K562 (cell line): ENCODE measurements around the gene DIAPH1. TPM values are rescaled to one million over a fixed set of nuclear protein-coding genes. Genes with fewer than 3 reads are reported as not detected.

Experiments used
- ATAC-seq: fragments of 200-7000 bp; cut with Tn5 transposase; 3 replicates; pipeline ENCODE4 v1.9.1; 2020; ENCODE audit warnings: moderate library complexity
- BruUV-seq: library from RNA; stranded (reverse); fragments of 400-500 nt; replicated peaks from 2 replicates; lab custom pipeline; 2021; lab: Mats Ljungman, UMichigan
- CTCF ChIA-PET: fragments of 300-600 bp; formaldehyde crosslinking; extraction: SDS; loops from one replicate; lab custom pipeline; 2021; ENCODE audit warnings: low intra/inter-chr PET ratio; lab: Yijun Ruan, JAX
- POLR2A ChIA-PET: fragments of 300-600, 350-650 bp; sonication (Branson Sonifier 250); formaldehyde crosslinking; extraction: SDS; loops from one replicate; lab custom pipeline; 2021; ENCODE audit warnings: antibody characterized with exemption, inconsistent platforms; lab: Yijun Ruan, JAX
- DNase-seq, 4 experiments: peaks; one replicate each; pipeline versions ENCODE4 v3.0.0 to v3.0.0-alpha.2; 2011 to 2018; ENCODE audit warnings: low spot score in 3 of 4, mixed read lengths in 3 of 4; ENCODE audit errors: extremely low read depth in 1 of 4
- FAIRE-seq: peaks from 2 replicates; lab custom pipeline; 2011; peaks lifted over from hg19 to GRCh38; lab: Jason Lieb, UNC
- H2AFZ ChIP-seq: 2 replicates; pipeline ENCODE4 v1.6.0; 2011; ENCODE audit warnings: low read depth, low read length, control low read depth, inconsistent platforms
- H3K27ac ChIP-seq: fragments of 200-600 bp; 3 replicates; pipeline ENCODE4 v1.8.0; 2011; ENCODE audit warnings: low read depth, mild to moderate bottlenecking, control low read depth, inconsistent platforms, low read length, moderate library complexity, mixed read lengths; ENCODE audit errors: extremely low read depth
- H3K27me3 ChIP-seq, 2 experiments: fragments of 300-600 bp in 1 of 2; 2 replicates in 1 of 2; 3 replicates in 1 of 2; pipeline versions ENCODE4 v1.6.0 to v1.8.0; 2011; ENCODE audit warnings: inconsistent platforms in 2 of 2, low read length in 2 of 2, mild to moderate bottlenecking in 1 of 2, mixed read lengths in 1 of 2, moderate library complexity in 1 of 2; ENCODE audit not compliant: control insufficient read depth in 2 of 2, insufficient read depth in 2 of 2
- H3K36me3 ChIP-seq: fragments of 300-600 bp; 3 replicates; pipeline ENCODE4 v1.8.0; 2011; ENCODE audit warnings: mild to moderate bottlenecking, low read length, inconsistent platforms; ENCODE audit not compliant: control insufficient read depth, insufficient read depth
- H3K4me1 ChIP-seq, 2 experiments: fragments of 200-600 bp in 1 of 2; replicated peaks in 1 of 2; 2 replicates in 1 of 2; 3 replicates in 1 of 2; pipeline versions ENCODE4 v1.5.1 to v1.8.0; 2011; ENCODE audit warnings: inconsistent platforms in 2 of 2, low read length in 2 of 2, mild to moderate bottlenecking in 1 of 2, mixed read lengths in 1 of 2, moderate library complexity in 1 of 2; ENCODE audit not compliant: control insufficient read depth in 2 of 2, insufficient read depth in 2 of 2
- H3K4me2 ChIP-seq: 2 replicates; pipeline ENCODE4 v1.6.1; 2011; ENCODE audit warnings: low read length, control low read depth, inconsistent platforms, mixed read lengths; ENCODE audit not compliant: insufficient read depth
- H3K4me3 ChIP-seq: fragments of 200-600 bp; sonication (generic), shearing (Covaris generic); 2 replicates; pipeline ENCODE4 v1.5.1; 2016; ENCODE audit warnings: control low read depth, inconsistent platforms
- H3K79me2 ChIP-seq: fragments of 200-600 bp; 3 replicates; pipeline ENCODE4 v1.8.0; 2011; ENCODE audit warnings: low read length, inconsistent platforms; ENCODE audit not compliant: control insufficient read depth, insufficient read depth
- H3K9ac ChIP-seq, 2 experiments: 2 replicates each; pipeline versions ENCODE4 v1.6.0 to v1.6.1; 2011; ENCODE audit warnings: low read depth in 2 of 2, low read length in 2 of 2, control low read depth in 1 of 2, inconsistent platforms in 1 of 2, mild to moderate bottlenecking in 1 of 2, mixed read lengths in 1 of 2; ENCODE audit not compliant: insufficient read depth in 1 of 2
- H3K9me1 ChIP-seq: one replicate; pipeline ENCODE4 v1.6.0; 2011; ENCODE audit warnings: inconsistent platforms, mild to moderate bottlenecking, low read length, moderate library complexity; ENCODE audit not compliant: control insufficient read depth, insufficient read depth
- H3K9me3 ChIP-seq: replicated peaks from 2 replicates; pipeline ENCODE4 v1.5.1; 2011; ENCODE audit warnings: low read depth, low read length, inconsistent platforms; ENCODE audit not compliant: control insufficient read depth, insufficient read depth
- H4K20me1 ChIP-seq: replicated peaks from 2 replicates; pipeline ENCODE4 v1.6.1; 2011; ENCODE audit warnings: low read length, inconsistent platforms, mixed read lengths; ENCODE audit not compliant: control insufficient read depth, insufficient read depth
- CREB3 ChIP-seq: fragments of 450-650 bp; conservative IDR thresholded peaks from 2 replicates; pipeline ENCODE4 v1.6.1; 2016; ENCODE audit warnings: missing genetic modification characterization, low read depth, mild to moderate bottlenecking, missing compliant biosample characterization, moderate library complexity
- ETS2 ChIP-seq: IDR thresholded peaks from 2 replicates; pipeline ENCODE4 v1.6.1; 2016; ENCODE audit warnings: borderline replicate concordance, missing genetic modification characterization, mild to moderate bottlenecking, moderate library complexity, missing compliant biosample characterization; ENCODE audit not compliant: poor library complexity, severe bottlenecking
- MAFK ChIP-seq: IDR thresholded peaks from 2 replicates; pipeline ENCODE4 v1.6.1; 2011; ENCODE audit warnings: low read length, improper control_type of control experiment
- MED1 ChIP-seq: sonication (generic); formaldehyde crosslinking; IDR thresholded peaks from 2 replicates; pipeline ENCODE4 v1.8.1; 2023; ENCODE audit warnings: missing genetic modification reagents, borderline replicate concordance
- MEF2A ChIP-seq: IDR thresholded peaks from 2 replicates; pipeline ENCODE4 v1.6.1; 2011; ENCODE audit warnings: low read depth, mild to moderate bottlenecking, low read length, moderate library complexity; ENCODE audit not compliant: control insufficient read depth
- PATZ1 ChIP-seq: fragments of 250-450 bp; sonication (Bioruptor Pico); IDR thresholded peaks from 2 replicates; pipeline ENCODE4 v1.5.0; 2020; ENCODE audit warnings: mild to moderate bottlenecking, borderline replicate concordance
- TBL1XR1 ChIP-seq, 2 experiments: IDR thresholded peaks; 2 replicates each; pipeline ENCODE4 v1.6.1; 2012; ENCODE audit warnings: improper control_type of control experiment in 2 of 2, low read length in 2 of 2, mild to moderate bottlenecking in 1 of 2
- U2AF2 ChIP-seq: fragments of 200-400 bp; formaldehyde crosslinking; optimal IDR thresholded peaks from 2 replicates; pipeline ENCODE3; 2017; ENCODE audit warnings: low read depth, mild to moderate bottlenecking, low read length
- VEZF1 ChIP-seq: fragments of 200-800 bp; sonication (Bioruptor generic); IDR thresholded peaks from 2 replicates; pipeline ENCODE4 v1.6.1; 2017; ENCODE audit warnings: missing genetic modification characterization, missing compliant biosample characterization
- ZBED1 ChIP-seq: IDR thresholded peaks from 2 replicates; pipeline ENCODE4 v1.6.1; 2014
- ZKSCAN3 ChIP-seq: fragments of 250-450 bp; sonication (Bioruptor Pico); IDR thresholded peaks from 2 replicates; pipeline ENCODE4 v1.4.0; 2020
- ZNF133 ChIP-seq: fragments of 250-450 bp; sonication (Bioruptor Pico); IDR thresholded peaks from 2 replicates; pipeline ENCODE4 v1.4.0; 2020; ENCODE audit warnings: mild to moderate bottlenecking
- WGBS: fragments of 100-300 bp; shearing (Covaris generic); methylation state at CpG from one replicate; pipeline ENCODE4 v1.1.6; 2016; ENCODE audit warnings: low coverage, mixed read lengths; ENCODE audit not compliant: insufficient coverage; ENCODE audit errors: missing lambda C conversion rate; 5-methylcytosine and 5-hydroxymethylcytosine counted together
- in situ Hi-C: fragments of 300-500 bp; cut with MboI; formaldehyde crosslinking; loops from 4 replicates; pipeline ENCODE4 v1.15.0; 2018; ENCODE audit warnings: inconsistent platforms, mixed read lengths
- intact Hi-C: fragments of 100-400 bp; cut with micrococcal nuclease; formaldehyde crosslinking; loops from 2 replicates; pipeline ENCODE4 v1.14.2; 2022
- polyA plus RNA-seq, 8 experiments: library from polyadenylated mRNA; depleted of rRNA in 4 of 8; stranded (reverse) in 5 of 8; unstranded in 3 of 8; fragments of >200 nt; fragmentation: Nextera tagmentation in 2 of 8; fragmentation: Illumina TruSeq in 1 of 8; extraction: Ambion mirVana in 2 of 8; extraction: Trizol in 1 of 8; gene quantifications; 2 replicates each; pipeline versions ENCODE4 v1.2.1 to v1.2.3, GENCODE V29; 2011 to 2014; ENCODE audit warnings: inconsistent platforms in 1 of 8, missing spikeins in 1 of 8
- total RNA-seq, 7 experiments: library from RNA; depleted of rRNA in 6 of 7; stranded (reverse); fragments of >200 nt in 6 of 7; fragmentation: Illumina TruSeq in 2 of 7; extraction: Trizol in 2 of 7; gene quantifications; 2 replicates each; pipeline versions ENCODE4 v1.2.1 to v1.2.3, GENCODE V29; 2011 to 2021; ENCODE audit warnings: low replicate concordance in 1 of 7
- TF ChIP-seq, protein P1 (sequence below): fragments of 250-450 bp; sonication (Bioruptor Pico); IDR thresholded peaks from 2 replicates; pipeline ENCODE4 v1.4.0; 2020; ENCODE audit warnings: mild to moderate bottlenecking, moderate library complexity
- TF ChIP-seq, protein P2 (sequence below): fragments of 250-450 bp; sonication (Bioruptor Pico); IDR thresholded peaks from 2 replicates; pipeline ENCODE4 v1.5.0; 2021

DIAPH1 gene
- total and polyA plus RNA-seq, 9 of the 15 experiments (the other 6 are each of a cell fraction or from before 2014, with no cell fraction given): 60.8 to 328 (median 97.8) TPM

DNA sequence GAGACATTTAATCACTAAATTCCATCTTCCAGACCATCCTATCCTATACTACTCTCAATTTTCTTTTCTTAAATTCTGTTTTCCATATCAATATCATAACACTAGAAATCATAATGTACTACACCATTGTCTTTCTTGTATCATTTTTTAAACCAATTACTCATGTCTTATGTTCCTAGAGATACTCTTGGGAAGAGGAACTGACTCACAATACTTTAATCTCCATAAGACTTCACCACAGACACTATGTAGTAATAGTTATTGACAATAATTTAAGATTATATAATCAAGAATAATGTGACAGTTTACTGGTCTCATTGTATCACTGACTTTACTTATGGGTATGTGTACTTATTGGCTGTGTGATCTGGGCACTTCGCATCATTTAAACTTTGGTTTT, 86.1 kb downstream of the DIAPH1 start:
- H3K9me1 ChIP-seq: no peaks in the 10 kb centered on the region
- FAIRE-seq (no peak), DNase-seq (no peak), ATAC-seq (no peak)
- peaks cover 91% of the 10 kb centered on the region; the same call in 2 of the 3 replicates for H3K36me3 ChIP-seq
- no peak overlapping the region for H3K27ac ChIP-seq
- no peak overlapping the region for H3K4me3 ChIP-seq
- no peaks in the 10 kb centered on the region for H3K79me2 ChIP-seq
- H3K9ac ChIP-seq: no peak overlapping the region
- H3K4me2 ChIP-seq: no peak overlapping the region
- ChIA-PET CTCF (no interaction called here), POLR2A (interaction anchor here (0.7 to 1.1 kb wide), 2 partner anchors 24 to 25 kb away, joined by 4 read pairs; no protein-coding TSS in a partner anchor)
- intact Hi-C loops: no loop called here
- in situ Hi-C loops: no loop called here
- no TSS peak for BruUV-seq
- no peaks in the 10 kb centered on the region for H3K9me3 ChIP-seq
- no peak overlapping the region for H2AFZ ChIP-seq
- WGBS: 100% methylated on average over 1 of the region's 1 CpG
- H3K4me1 ChIP-seq: peaks cover 0 to 2% of the 10 kb centered on the region in 2 experiments; a peak in 1 of 5 replicates
- H3K27me3 ChIP-seq: no peaks in the 10 kb centered on the region
- no peaks in the 10 kb centered on the region for H4K20me1 ChIP-seq
- no peak for TF ChIP-seq MED1
- TF ChIP-seq PATZ1 (CRISPR knock-in tag): no peak
- TF ChIP-seq VEZF1: no peak
- no peak for TF ChIP-seq ZNF133 (CRISPR knock-in tag)
- no peak for TF ChIP-seq ZKSCAN3
- no peak for TF ChIP-seq TBL1XR1 (IDR thresholded peaks at IDR 0.05; ENCODE audit: low read length in 2 of 2)
- no peak for TF ChIP-seq MEF2A
- TF ChIP-seq, protein P1, sequence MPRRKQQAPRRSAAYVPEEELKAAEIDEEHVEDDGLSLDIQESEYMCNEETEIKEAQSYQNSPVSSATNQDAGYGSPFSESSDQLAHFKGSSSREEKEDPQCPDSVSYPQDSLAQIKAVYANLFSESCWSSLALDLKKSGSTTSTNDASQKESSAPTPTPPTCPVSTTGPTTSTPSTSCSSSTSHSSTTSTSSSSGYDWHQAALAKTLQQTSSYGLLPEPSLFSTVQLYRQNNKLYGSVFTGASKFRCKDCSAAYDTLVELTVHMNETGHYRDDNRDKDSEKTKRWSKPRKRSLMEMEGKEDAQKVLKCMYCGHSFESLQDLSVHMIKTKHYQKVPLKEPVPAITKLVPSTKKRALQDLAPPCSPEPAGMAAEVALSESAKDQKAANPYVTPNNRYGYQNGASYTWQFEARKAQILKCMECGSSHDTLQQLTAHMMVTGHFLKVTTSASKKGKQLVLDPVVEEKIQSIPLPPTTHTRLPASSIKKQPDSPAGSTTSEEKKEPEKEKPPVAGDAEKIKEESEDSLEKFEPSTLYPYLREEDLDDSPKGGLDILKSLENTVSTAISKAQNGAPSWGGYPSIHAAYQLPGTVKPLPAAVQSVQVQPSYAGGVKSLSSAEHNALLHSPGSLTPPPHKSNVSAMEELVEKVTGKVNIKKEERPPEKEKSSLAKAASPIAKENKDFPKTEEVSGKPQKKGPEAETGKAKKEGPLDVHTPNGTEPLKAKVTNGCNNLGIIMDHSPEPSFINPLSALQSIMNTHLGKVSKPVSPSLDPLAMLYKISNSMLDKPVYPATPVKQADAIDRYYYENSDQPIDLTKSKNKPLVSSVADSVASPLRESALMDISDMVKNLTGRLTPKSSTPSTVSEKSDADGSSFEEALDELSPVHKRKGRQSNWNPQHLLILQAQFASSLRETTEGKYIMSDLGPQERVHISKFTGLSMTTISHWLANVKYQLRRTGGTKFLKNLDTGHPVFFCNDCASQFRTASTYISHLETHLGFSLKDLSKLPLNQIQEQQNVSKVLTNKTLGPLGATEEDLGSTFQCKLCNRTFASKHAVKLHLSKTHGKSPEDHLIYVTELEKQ (CRISPR knock-in tag): no peak
- no peak for TF ChIP-seq ZBED1
- no peak for TF ChIP-seq CREB3 (tag)
- no peak for TF ChIP-seq ETS2 (tag)
- TF ChIP-seq U2AF2: no peak
- TF ChIP-seq, protein P2, sequence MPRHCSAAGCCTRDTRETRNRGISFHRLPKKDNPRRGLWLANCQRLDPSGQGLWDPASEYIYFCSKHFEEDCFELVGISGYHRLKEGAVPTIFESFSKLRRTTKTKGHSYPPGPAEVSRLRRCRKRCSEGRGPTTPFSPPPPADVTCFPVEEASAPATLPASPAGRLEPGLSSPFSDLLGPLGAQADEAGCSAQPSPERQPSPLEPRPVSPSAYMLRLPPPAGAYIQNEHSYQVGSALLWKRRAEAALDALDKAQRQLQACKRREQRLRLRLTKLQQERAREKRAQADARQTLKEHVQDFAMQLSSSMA (CRISPR knock-in tag): no peak
- TF ChIP-seq MAFK: no peak
